ENCODE results near the gene KRT84. TPM values are rescaled to one million over a fixed set of nuclear protein-coding genes. Genes with fewer than 3 reads are reported as not detected.

KRT84 gene
- total RNA-seq, 1 experiment from 2014 or later: not detected

DNA sequence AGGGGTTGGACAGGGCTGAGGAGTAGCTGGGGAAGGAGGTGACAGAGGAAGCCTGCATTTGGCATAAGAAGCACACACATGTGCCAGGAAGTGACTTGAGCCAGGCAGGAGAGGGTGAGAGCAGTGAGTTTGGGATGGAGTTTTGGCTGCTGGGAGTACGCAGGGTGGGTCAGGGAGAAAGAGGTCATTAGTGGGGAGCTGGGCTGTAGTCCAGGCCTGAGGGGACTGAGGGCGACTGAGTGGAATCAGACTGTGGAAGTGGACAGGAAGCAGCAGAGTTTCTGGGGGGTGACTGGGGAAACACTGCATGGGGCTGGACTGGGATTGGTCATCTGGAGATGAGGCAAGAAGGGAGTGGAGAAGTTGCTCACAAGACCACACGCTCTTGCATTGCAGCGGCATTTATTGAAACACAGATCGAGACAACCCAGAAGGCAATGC is 25.8 kb downstream of the KRT84 start:
- peak overlapping the region; percentile 62 for H3K4me2 ChIP-seq (ENCODE audit: low read depth, low read length, poor library complexity, severe bottlenecking)
- H3K79me2 ChIP-seq (ENCODE audit: low read length): no peaks in the 10 kb centered on the region
- H4K20me1 ChIP-seq (ENCODE audit: insufficient read depth, low read depth, low read length): no peaks in the 10 kb centered on the region
- DNase-seq: no peak
- H3K27me3 ChIP-seq (ENCODE audit: low read length): no peaks in the 10 kb centered on the region
- no peaks in the 10 kb centered on the region for H3K9me3 ChIP-seq (ENCODE audit: low read length)
- peaks cover 27% of the 10 kb centered on the region for H3K4me1 ChIP-seq (ENCODE audit: low read length)
- no peak overlapping the region for H3K4me3 ChIP-seq (ENCODE audit: low read length)
- peak overlapping the region; percentile 85 for H3K27ac ChIP-seq (ENCODE audit: low read length)
- H3K9me2 ChIP-seq (replicated peaks; ENCODE audit: insufficient read depth, low read length): no peaks in the 10 kb centered on the region
- H2AFZ ChIP-seq (ENCODE audit: low read length): no peak overlapping the region
- H3K9ac ChIP-seq (ENCODE audit: low read length): peak overlapping the region; percentile 62
- no peaks in the 10 kb centered on the region for H3K36me3 ChIP-seq (ENCODE audit: insufficient read depth, low read length)

DNA sequence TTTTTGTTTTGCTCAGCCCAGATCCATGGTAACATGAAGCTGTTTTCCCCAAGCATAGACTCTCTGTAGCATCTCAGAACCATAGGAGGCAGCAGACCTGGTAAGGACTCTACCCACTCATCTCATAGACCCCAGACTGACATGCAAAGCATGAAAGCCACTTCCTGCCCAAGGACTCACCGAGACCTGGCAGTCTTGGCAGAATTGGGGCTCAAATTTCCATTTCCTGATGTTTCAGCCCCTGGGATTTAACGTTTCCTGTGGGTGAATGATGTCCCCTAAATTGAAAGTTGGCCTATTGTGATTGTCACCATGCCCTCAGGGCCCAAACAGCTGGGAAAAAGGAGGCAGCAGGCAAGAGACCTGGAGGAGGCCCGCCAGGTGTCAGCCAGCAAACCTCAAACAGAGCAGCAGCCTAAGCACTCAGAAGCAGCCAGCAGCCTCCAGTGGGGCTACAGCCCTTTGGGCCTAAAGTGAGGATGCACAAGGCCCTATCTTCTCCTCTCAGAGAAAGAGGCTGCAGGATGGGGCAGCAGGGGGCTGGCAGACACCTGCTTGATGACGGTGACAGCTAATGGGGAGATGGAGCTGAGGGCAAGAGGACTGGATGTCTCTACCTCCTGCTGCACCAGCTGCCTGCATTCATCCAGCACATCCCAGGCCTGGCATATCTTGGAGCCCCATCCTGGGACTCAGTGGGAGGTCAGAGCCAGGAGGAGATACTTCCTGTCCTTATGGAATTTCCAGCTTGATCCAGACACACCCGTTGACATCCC is 26.7 kb downstream of the KRT84 start:
- H3K4me3 ChIP-seq (ENCODE audit: low read length): peak overlapping the region; percentile 45; the same call in 1 of the 2 replicates
- peak overlapping the region; percentile 62 for H3K4me2 ChIP-seq (ENCODE audit: low read depth, low read length, poor library complexity, severe bottlenecking)
- peak overlapping the region; percentile 13; the same call in 1 of the 2 replicates for H2AFZ ChIP-seq (ENCODE audit: low read length)
- H3K27ac ChIP-seq (ENCODE audit: low read length): peak overlapping the region; percentile 85
- no peaks in the 10 kb centered on the region for H3K9me3 ChIP-seq (ENCODE audit: low read length)
- no peaks in the 10 kb centered on the region for H3K36me3 ChIP-seq (ENCODE audit: insufficient read depth, low read length)
- H3K79me2 ChIP-seq (ENCODE audit: low read length): no peaks in the 10 kb centered on the region
- DNase-seq: peak; percentile 94
- peaks cover 30% of the 10 kb centered on the region for H3K4me1 ChIP-seq (ENCODE audit: low read length)
- H3K9me2 ChIP-seq (replicated peaks; ENCODE audit: insufficient read depth, low read length): no peaks in the 10 kb centered on the region
- peak overlapping the region; percentile 62 for H3K9ac ChIP-seq (ENCODE audit: low read length)
- H4K20me1 ChIP-seq (ENCODE audit: insufficient read depth, low read depth, low read length): no peaks in the 10 kb centered on the region
- H3K27me3 ChIP-seq (ENCODE audit: low read length): no peaks in the 10 kb centered on the region

DNA sequence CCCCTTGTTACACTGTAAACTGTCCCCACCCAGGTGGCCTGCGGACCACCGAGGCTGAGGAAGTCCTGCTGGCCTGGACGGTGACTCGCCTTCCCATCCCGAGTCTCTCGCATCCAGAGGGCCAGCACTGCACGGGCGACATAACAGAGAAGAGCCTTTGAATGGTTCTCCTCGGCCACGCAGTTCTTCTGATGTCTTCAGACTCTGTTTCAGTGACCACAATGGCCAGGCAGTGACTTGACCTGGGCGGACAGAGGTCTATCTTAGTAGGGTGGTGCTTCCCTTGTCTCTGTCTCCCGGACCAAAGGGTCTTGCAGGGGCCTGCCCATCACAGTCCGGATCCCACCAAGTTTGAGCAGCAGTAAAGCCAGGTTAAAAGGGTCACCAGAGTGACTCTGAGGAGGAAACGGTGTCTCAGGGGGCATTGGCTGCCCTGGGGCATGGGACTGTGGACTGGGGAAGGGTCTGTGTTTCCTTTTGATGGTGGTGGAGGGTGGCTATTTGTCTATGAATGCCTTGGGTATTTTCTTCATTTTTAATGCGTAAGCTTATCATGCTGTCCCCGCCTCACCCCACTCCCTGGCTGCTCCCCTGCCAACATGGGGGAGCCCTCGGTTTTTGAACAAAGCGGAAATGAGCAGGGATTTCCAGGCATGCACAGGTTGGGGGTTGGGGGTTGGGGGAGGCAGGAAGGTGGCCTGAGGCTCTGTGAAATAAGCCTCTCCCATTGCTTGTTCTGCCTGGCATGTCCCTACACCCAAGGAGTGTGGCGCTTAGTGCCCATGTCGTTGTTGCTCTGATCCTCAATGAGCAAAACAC is 28.5 kb downstream of the KRT84 start:
- no peaks in the 10 kb centered on the region for H3K79me2 ChIP-seq (ENCODE audit: low read length)
- H2AFZ ChIP-seq (ENCODE audit: low read length): no peak overlapping the region
- no peak overlapping the region for H3K4me3 ChIP-seq (ENCODE audit: low read length)
- no peaks in the 10 kb centered on the region for H3K27me3 ChIP-seq (ENCODE audit: low read length)
- no peak for DNase-seq
- H4K20me1 ChIP-seq (ENCODE audit: insufficient read depth, low read depth, low read length): no peaks in the 10 kb centered on the region
- H3K9ac ChIP-seq (ENCODE audit: low read length): no peak overlapping the region
- peaks cover 30% of the 10 kb centered on the region for H3K4me1 ChIP-seq (ENCODE audit: low read length)
- no peaks in the 10 kb centered on the region for H3K9me3 ChIP-seq (ENCODE audit: low read length)
- no peaks in the 10 kb centered on the region for H3K36me3 ChIP-seq (ENCODE audit: insufficient read depth, low read length)
- H3K27ac ChIP-seq (ENCODE audit: low read length): no peak overlapping the region
- no peaks in the 10 kb centered on the region for H3K9me2 ChIP-seq (replicated peaks; ENCODE audit: insufficient read depth, low read length)
- H3K4me2 ChIP-seq (ENCODE audit: low read depth, low read length, poor library complexity, severe bottlenecking): no peak overlapping the region

DNA sequence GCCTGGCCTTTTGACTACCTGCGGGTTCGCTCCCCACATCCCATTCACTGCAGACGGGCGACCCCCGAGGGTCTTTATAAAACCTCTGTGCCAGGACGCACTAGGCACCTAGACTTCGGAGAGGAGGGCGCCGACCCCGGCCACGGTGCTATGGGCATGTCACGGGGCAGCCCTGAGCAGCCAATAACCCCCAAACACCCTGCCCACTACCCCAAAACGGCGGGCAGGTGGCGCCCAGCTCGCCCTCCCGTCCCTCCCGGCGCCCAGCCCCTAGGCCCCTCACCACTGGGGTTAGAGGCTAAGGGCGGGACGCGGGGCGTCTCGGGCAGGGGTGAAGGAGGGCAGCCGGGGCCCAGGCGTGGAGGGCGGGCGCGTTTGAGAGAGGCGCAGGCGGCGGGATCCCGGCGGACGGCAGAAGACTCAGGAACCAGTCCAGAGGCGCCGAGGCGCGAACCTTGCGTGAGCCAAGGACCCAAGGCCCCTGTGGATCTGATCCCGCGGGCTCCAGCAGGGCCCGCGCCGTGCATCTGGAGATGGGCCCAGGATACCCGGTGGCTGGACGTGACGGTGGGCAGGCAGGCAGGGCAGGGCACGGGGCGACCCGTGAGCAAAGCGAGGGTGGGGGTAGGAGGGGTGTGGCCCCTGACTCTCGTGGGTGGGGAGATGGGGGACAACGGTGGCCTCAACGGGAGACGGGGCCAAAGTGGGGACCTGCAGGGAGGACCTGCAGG is 29.3 kb downstream of the KRT84 start:
- no peak overlapping the region for H3K9ac ChIP-seq (ENCODE audit: low read length)
- no peaks in the 10 kb centered on the region for H4K20me1 ChIP-seq (ENCODE audit: insufficient read depth, low read depth, low read length)
- H3K4me1 ChIP-seq (ENCODE audit: low read length): peaks cover 30% of the 10 kb centered on the region
- H3K9me2 ChIP-seq (replicated peaks; ENCODE audit: insufficient read depth, low read length): no peaks in the 10 kb centered on the region
- H3K27ac ChIP-seq (ENCODE audit: low read length): no peak overlapping the region
- H3K4me2 ChIP-seq (ENCODE audit: low read depth, low read length, poor library complexity, severe bottlenecking): no peak overlapping the region
- H2AFZ ChIP-seq (ENCODE audit: low read length): no peak overlapping the region
- no peaks in the 10 kb centered on the region for H3K36me3 ChIP-seq (ENCODE audit: insufficient read depth, low read length)
- no peak for DNase-seq
- H3K4me3 ChIP-seq (ENCODE audit: low read length): no peak overlapping the region
- H3K79me2 ChIP-seq (ENCODE audit: low read length): no peaks in the 10 kb centered on the region
- H3K27me3 ChIP-seq (ENCODE audit: low read length): no peaks in the 10 kb centered on the region
- H3K9me3 ChIP-seq (ENCODE audit: low read length): no peaks in the 10 kb centered on the region

DNA sequence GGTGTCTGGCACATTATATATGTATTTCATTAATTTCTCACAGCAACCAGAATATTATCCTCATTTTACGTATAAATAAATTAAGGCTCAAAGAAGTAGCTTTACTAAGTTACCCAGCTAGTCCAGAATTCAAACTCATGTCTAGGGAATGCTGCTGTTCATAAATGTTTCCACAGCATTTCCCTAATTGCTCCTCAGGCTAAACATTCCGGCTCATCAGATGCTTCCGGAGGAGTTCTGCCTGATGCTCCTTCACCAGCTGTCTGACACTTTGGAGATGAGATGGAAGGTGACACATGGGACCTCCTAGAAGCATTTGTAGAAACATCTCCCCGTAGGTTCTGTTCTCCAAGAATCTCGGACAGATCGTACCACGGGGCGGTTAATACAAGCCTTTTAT is 30.3 kb downstream of the KRT84 start:
- Histone ChIP-seq H3K36me3 (ENCODE audit: insufficient read depth, low read length) (no peaks in the 10 kb centered on the region), H3K9ac (ENCODE audit: low read length) (no peak overlapping the region), H3K4me1 (ENCODE audit: low read length) (peaks cover 30% of the 10 kb centered on the region), H3K4me3 (ENCODE audit: low read length) (no peak overlapping the region), H3K9me3 (ENCODE audit: low read length) (no peaks in the 10 kb centered on the region), H3K27me3 (ENCODE audit: low read length) (no peaks in the 10 kb centered on the region), H3K9me2 (replicated peaks; ENCODE audit: insufficient read depth, low read length) (no peaks in the 10 kb centered on the region), H2AFZ (ENCODE audit: low read length) (no peak overlapping the region), H3K27ac (ENCODE audit: low read length) (no peak overlapping the region), H4K20me1 (ENCODE audit: insufficient read depth, low read depth, low read length) (no peaks in the 10 kb centered on the region), H3K4me2 (ENCODE audit: low read depth, low read length, poor library complexity, severe bottlenecking) (no peak overlapping the region), H3K79me2 (ENCODE audit: low read length) (no peaks in the 10 kb centered on the region)
- DNase-seq: no peak

DNA sequence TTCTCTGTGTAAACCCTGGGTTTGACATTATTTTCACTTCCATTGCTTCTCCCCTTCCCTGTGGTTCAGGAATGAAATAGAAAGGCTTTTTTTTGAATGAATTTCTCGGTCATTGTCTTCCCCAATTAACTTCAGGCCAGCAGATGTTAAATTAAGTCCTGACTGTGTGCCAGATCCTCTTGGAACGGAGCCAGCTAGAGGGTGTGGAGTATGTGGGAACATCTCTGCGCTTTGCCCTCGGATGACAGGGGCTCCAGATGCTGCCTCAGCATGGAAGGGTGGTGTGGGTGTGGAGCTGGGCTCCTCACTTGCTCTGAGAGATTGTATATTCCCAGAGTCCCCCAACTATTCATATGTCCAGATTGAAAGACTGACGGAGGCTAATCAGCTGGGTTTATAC is 31.3 kb downstream of the KRT84 start:
- no peak overlapping the region for H3K4me3 ChIP-seq (ENCODE audit: low read length)
- no peaks in the 10 kb centered on the region for H3K79me2 ChIP-seq (ENCODE audit: low read length)
- no peak overlapping the region for H3K4me2 ChIP-seq (ENCODE audit: low read depth, low read length, poor library complexity, severe bottlenecking)
- H2AFZ ChIP-seq (ENCODE audit: low read length): no peak overlapping the region
- H3K27me3 ChIP-seq (ENCODE audit: low read length): no peaks in the 10 kb centered on the region
- H3K4me1 ChIP-seq (ENCODE audit: low read length): peaks cover 21% of the 10 kb centered on the region
- no peaks in the 10 kb centered on the region for H3K9me2 ChIP-seq (replicated peaks; ENCODE audit: insufficient read depth, low read length)
- H3K27ac ChIP-seq (ENCODE audit: low read length): no peak overlapping the region
- H3K36me3 ChIP-seq (ENCODE audit: insufficient read depth, low read length): no peaks in the 10 kb centered on the region
- no peaks in the 10 kb centered on the region for H4K20me1 ChIP-seq (ENCODE audit: insufficient read depth, low read depth, low read length)
- no peaks in the 10 kb centered on the region for H3K9me3 ChIP-seq (ENCODE audit: low read length)
- no peak overlapping the region for H3K9ac ChIP-seq (ENCODE audit: low read length)
- DNase-seq: no peak

DNA sequence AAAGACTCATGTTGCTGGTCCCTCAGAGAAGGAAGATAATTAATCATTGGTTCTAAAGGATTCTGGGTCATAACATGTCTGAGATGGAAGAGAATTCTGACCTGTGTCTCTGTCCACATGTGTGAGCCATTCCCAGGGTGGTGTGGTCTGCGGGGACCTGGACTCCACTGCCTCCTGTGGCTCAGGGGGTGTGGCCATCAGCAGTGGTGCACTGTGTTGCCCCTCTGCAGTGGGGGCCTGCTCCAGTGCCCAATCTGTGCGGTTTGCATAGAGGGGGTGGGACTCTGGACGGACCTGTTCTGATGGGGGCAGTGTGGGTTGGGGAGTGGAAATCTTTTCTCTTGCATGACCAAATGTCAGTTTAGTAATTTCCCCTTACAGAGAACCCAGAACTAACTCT is 31.7 kb downstream of the KRT84 start:
- no peak for DNase-seq
- Histone ChIP-seq H3K27ac (ENCODE audit: low read length) (no peak overlapping the region), H3K4me2 (ENCODE audit: low read depth, low read length, poor library complexity, severe bottlenecking) (no peak overlapping the region), H3K27me3 (ENCODE audit: low read length) (no peaks in the 10 kb centered on the region), H3K79me2 (ENCODE audit: low read length) (no peaks in the 10 kb centered on the region), H3K36me3 (ENCODE audit: insufficient read depth, low read length) (no peaks in the 10 kb centered on the region), H3K9ac (ENCODE audit: low read length) (no peak overlapping the region), H2AFZ (ENCODE audit: low read length) (no peak overlapping the region), H3K9me2 (replicated peaks; ENCODE audit: insufficient read depth, low read length) (no peaks in the 10 kb centered on the region), H4K20me1 (ENCODE audit: insufficient read depth, low read depth, low read length) (no peaks in the 10 kb centered on the region), H3K4me1 (ENCODE audit: low read length) (peaks cover 16% of the 10 kb centered on the region), H3K4me3 (ENCODE audit: low read length) (no peak overlapping the region), H3K9me3 (ENCODE audit: low read length) (no peaks in the 10 kb centered on the region)

DNA sequence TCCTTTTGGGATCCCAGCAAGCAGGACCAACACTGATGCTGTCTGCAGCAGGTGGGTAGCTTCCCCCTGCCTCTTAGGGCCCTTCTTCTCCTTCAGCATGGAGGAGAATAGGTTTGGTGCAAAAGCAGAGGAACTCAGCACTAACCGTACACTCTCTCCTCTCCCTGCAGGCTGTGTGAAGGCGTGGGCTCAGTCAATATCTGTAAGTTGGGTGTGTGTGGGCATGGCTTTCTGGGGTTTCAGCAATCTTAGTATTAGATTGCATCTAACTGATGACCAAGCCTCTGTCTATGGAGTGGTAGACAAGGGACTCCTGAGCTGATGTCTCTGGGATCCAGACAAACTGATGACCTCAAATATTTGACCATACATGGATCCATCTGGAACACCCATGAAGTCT is 32.5 kb downstream of the KRT84 start:
- H4K20me1 ChIP-seq (ENCODE audit: insufficient read depth, low read depth, low read length): no peaks in the 10 kb centered on the region
- no peaks in the 10 kb centered on the region for H3K36me3 ChIP-seq (ENCODE audit: insufficient read depth, low read length)
- no peak overlapping the region for H3K27ac ChIP-seq (ENCODE audit: low read length)
- no peaks in the 10 kb centered on the region for H3K79me2 ChIP-seq (ENCODE audit: low read length)
- H3K4me1 ChIP-seq (ENCODE audit: low read length): peaks cover 8% of the 10 kb centered on the region
- H3K4me3 ChIP-seq (ENCODE audit: low read length): no peak overlapping the region
- H3K9me2 ChIP-seq (replicated peaks; ENCODE audit: insufficient read depth, low read length): no peaks in the 10 kb centered on the region
- H3K9ac ChIP-seq (ENCODE audit: low read length): no peak overlapping the region
- H3K27me3 ChIP-seq (ENCODE audit: low read length): no peaks in the 10 kb centered on the region
- H3K9me3 ChIP-seq (ENCODE audit: low read length): no peaks in the 10 kb centered on the region
- no peak overlapping the region for H3K4me2 ChIP-seq (ENCODE audit: low read depth, low read length, poor library complexity, severe bottlenecking)
- no peak for DNase-seq
- H2AFZ ChIP-seq (ENCODE audit: low read length): no peak overlapping the region

All from Karpas-422 (cell line).